GM21526 (cell line): ENCODE measurements around the gene UGGT2.
"Not testable (repeated sequence)": the region's sequence is repeated elsewhere in the genome, so short reads cannot be mapped to it uniquely, and the experiment has no call there.

ENCODE experiments used
- ATAC-seq: cut with Tn5 transposase; IDR thresholded peaks from one replicate; pipeline ENCODE4 v1.9.1; 2021; ENCODE audit warnings: moderate library complexity; ENCODE audit not compliant: unreplicated experiment, low FRiP score

UGGT2 gene

GRCh38 chr13:95972651-95973050 is 80.5 kb downstream of the UGGT2 start:
- ATAC-seq, result not testable (repeated sequence)

- ATAC-seq, result no peak
These were observed 82.3 kb downstream of the UGGT2 start for GRCh38 chr13:95970878-95971277.

- ATAC-seq, result no peak
These were observed 84.3 kb downstream of the UGGT2 start for GRCh38 chr13:95968906-95969305.

GRCh38 chr13:95957331-95957730 is 95.9 kb downstream of the UGGT2 start:
- no peak for ATAC-seq

GRCh38 chr13:95956589-95957148 is 96.5 kb downstream of the UGGT2 start:
- ATAC-seq, result no peak

GRCh38 chr13:95955719-95956118 is 97.5 kb downstream of the UGGT2 start:
- no peak for ATAC-seq

- peak; percentile 82 for ATAC-seq
These were observed 97.9 kb downstream of the UGGT2 start for GRCh38 chr13:95955255-95955654.

GRCh38 chr13:95954266-95954665 is 98.9 kb downstream of the UGGT2 start:
- ATAC-seq, result no peak

GRCh38 chr13:95950103-95950502 is 103.1 kb downstream of the UGGT2 start:
- no peak for ATAC-seq

- ATAC-seq, result no peak
These were observed 104.5 kb downstream of the UGGT2 start for GRCh38 chr13:95948656-95949055.

- ATAC-seq, result no peak
These were observed 115.4 kb downstream of the UGGT2 start for GRCh38 chr13:95937714-95938320.

GRCh38 chr13:95931300-95932025 is 121.7 kb downstream of the UGGT2 start:
- no peak for ATAC-seq

GRCh38 chr13:95929430-95929829 is 123.8 kb downstream of the UGGT2 start:
- no peak for ATAC-seq

- ATAC-seq, result not testable (repeated sequence)
These were observed 124.8 kb downstream of the UGGT2 start for GRCh38 chr13:95928367-95928906.

- ATAC-seq, result no peak
These were observed 127.0 kb downstream of the UGGT2 start for GRCh38 chr13:95926231-95926630.

GRCh38 chr13:95924389-95924994 is 128.7 kb downstream of the UGGT2 start:
- no peak for ATAC-seq

- ATAC-seq, result no peak
These were observed 131.7 kb downstream of the UGGT2 start for GRCh38 chr13:95921485-95921884.

- ATAC-seq, result no peak
These were observed 132.7 kb downstream of the UGGT2 start for GRCh38 chr13:95920485-95920884.

- ATAC-seq, result no peak
These were observed 134.3 kb downstream of the UGGT2 start for GRCh38 chr13:95918860-95919259.

- no peak for ATAC-seq
These were observed 138.2 kb downstream of the UGGT2 start for GRCh38 chr13:95914991-95915501.

GRCh38 chr13:95906999-95907398 is 146.2 kb downstream of the UGGT2 start:
- ATAC-seq, result no peak
